ENCODE measurements around the gene IGFL4. TPM values are rescaled to one million over a fixed set of nuclear protein-coding genes. Genes with fewer than 3 reads are reported as not detected.

IGFL4 gene
- total and polyA plus RNA-seq, 2 of the 4 experiments (the other 2 are of a cell fraction), result not detected

- TF ChIP-seq MXI1 (IDR thresholded peaks at IDR 0.05; ENCODE audit: borderline replicate concordance, low read depth, low read length), result no peak
- no peak for TF ChIP-seq FOS (IDR thresholded peaks at IDR 0.05; ENCODE audit: low read depth, low read length)
- TF ChIP-seq RFX5 (IDR thresholded peaks at IDR 0.05; ENCODE audit: low read depth, low read length), result no peak
- TF ChIP-seq RAD21 (IDR thresholded peaks at IDR 0.05; ENCODE audit: low read length), result no peak
- H2BK15ac ChIP-seq (ENCODE audit: low read depth, low read length), result no peak overlapping the region
- no peak overlapping the region for H2AK9ac ChIP-seq (replicated peaks; ENCODE audit: low read depth, low read length, poor library complexity)
- no peak overlapping the region for H4K91ac ChIP-seq (ENCODE audit: insufficient read depth, low read depth, low read length)
- no peak overlapping the region for H3K4ac ChIP-seq (ENCODE audit: low read depth, low read length)
- no peaks in the 10 kb centered on the region for H3K9me1 ChIP-seq (ENCODE audit: insufficient read depth, low read length)
- no peak overlapping the region for H3K14ac ChIP-seq (replicated peaks; ENCODE audit: low read depth, low read length)
- intact Hi-C loops (cut with micrococcal nuclease) (no loop called here), dilution Hi-C loops (cut with HindIII; ENCODE audit: low sequenced_read_pairs, unreplicated experiment) (no loop called here), in situ Hi-C loops (cut with MboI; ENCODE audit: low sequenced_read_pairs) (loop anchor here (10.0 kb wide), 1 partner anchor 51 kb away; no protein-coding TSS in a partner anchor)
- H3K4me3 ChIP-seq (ENCODE audit: insufficient read depth, low read depth, low read length), result no peak overlapping the region
- H2BK20ac ChIP-seq (ENCODE audit: low read depth, low read length), result no peak overlapping the region
- H3K27ac ChIP-seq (ENCODE audit: insufficient read depth, low read length), result no peak overlapping the region
- H3K79me1 ChIP-seq (ENCODE audit: low read depth in 1 of 2, low read length in 2 of 2), result no peaks in the 10 kb centered on the region
- no peak overlapping the region for H4K8ac ChIP-seq (ENCODE audit: low read depth in 2 of 2, low read length in 2 of 2)
- peaks cover 2% of the 10 kb centered on the region; the same call in 1 of the 2 replicates for H3K27me3 ChIP-seq (ENCODE audit: control insufficient read depth, insufficient read depth, low read length)
- no peak overlapping the region for H2AFZ ChIP-seq (replicated peaks; ENCODE audit: low read length, poor library complexity)
- no peak overlapping the region for H2BK5ac ChIP-seq (ENCODE audit: low read depth, low read length, poor library complexity, severe bottlenecking)
- H3K36me3 ChIP-seq (ENCODE audit: control insufficient read depth, insufficient read depth, low read length), result no peaks in the 10 kb centered on the region
- no peak overlapping the region for H3K9ac ChIP-seq (ENCODE audit: low read depth, low read length)
- no peak overlapping the region for H2BK120ac ChIP-seq (ENCODE audit: low read depth, low read length)
- DNase-seq, result no peak
- no peak overlapping the region for H4K5ac ChIP-seq (ENCODE audit: low read depth, low read length)
- 0% methylated on average over 1 of the region's 11 CpGs; no CpG with 5 or more reads in 1 of the 2 experiments for WGBS, 2 experiments (ENCODE audit: extremely low coverage in 2 of 2, insufficient read length in 1 of 2)
- H3K56ac ChIP-seq (ENCODE audit: extremely low read depth, insufficient read depth, low read length), result no peak overlapping the region
- no peak overlapping the region for H2AK5ac ChIP-seq (ENCODE audit: low read depth, low read length)
- no peak for ATAC-seq (ENCODE audit: low read depth)
- no peaks in the 10 kb centered on the region for H3K4me1 ChIP-seq (ENCODE audit: control insufficient read depth, insufficient read depth, low read length)
- POLR2A ChIA-PET (ENCODE audit: unreplicated experiment), result no interaction called here
- CTCF ChIA-PET, result interaction anchor here (1.3 kb wide), 1 partner anchor 54 kb away, joined by 3 read pairs; no protein-coding TSS in a partner anchor
- no peak overlapping the region for H3K18ac ChIP-seq (ENCODE audit: low read depth, low read length)
- H4K20me1 ChIP-seq (ENCODE audit: insufficient read depth, low read length), result no peaks in the 10 kb centered on the region
- H3K9me3 ChIP-seq (ENCODE audit: control insufficient read depth, insufficient read depth, low read length), result no peaks in the 10 kb centered on the region
- H3K4me2 ChIP-seq (ENCODE audit: low read depth, low read length), result no peak overlapping the region
- H3K23ac ChIP-seq (ENCODE audit: low read depth, low read length), result no peak overlapping the region
- BruUV-seq (replicated peaks), result no TSS peak
Measured at GRCh38 chr19:46023311-46023779, 17.5 kb downstream of the IGFL4 start.
